SK-N-MC (cell line): ENCODE results near the gene CAMK2A.

Source experiments
- EZH2 ChIP-seq: fragments of 200-600 bp; sonication (generic); IDR thresholded peaks from one replicate; pipeline ENCODE4 v1.6.1; 2017; ENCODE audit warnings: antibody characterized with exemption
- POLR2AphosphoS5 ChIP-seq: IDR thresholded peaks from 2 replicates; pipeline ENCODE4 v1.6.1; 2012; ENCODE audit warnings: mild to moderate bottlenecking, low read depth, low read length, borderline replicate concordance

DNA sequence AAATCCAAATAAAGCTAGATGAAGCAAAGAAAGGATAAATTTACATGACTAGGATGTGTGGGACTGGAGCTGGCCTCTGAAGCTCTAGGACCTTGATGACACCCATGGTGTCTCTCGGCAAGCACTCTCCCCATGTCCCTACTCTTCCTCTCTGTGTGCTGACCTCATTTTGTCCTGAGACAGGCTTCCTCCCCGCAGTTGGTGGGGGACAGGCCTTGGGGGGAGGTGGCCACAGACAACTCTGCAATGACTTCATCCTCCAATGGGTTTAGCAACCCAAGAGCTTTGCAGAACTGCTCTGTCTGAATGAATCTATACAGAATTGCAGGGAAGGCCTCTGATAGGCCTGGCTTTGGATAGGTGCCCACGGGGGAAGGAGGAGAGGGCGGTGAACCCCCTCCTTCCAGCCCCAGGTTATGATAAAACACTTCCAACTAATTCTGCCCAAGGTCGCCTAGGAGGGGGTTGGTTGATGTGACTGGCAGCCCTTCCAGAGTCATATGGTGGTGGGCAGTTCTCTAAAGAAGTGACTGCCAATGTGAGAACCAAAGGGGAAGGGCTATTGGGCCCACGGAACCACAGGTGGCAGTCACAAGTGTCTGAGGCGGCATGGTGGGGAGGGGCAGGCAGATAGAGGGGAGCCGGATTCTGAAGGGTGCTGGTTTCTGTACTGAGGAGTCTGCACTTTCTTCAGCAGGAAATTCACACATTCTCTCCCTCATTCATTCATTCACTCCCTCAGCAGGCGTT is 93.7 kb downstream of the CAMK2A start:
- no peak for TF ChIP-seq POLR2AphosphoS5
- TF ChIP-seq EZH2: no peak
